Naive thymus-derived CD8-positive, alpha-beta T cell (primary cell): ENCODE data around the gene NRXN3. TPM values are rescaled to one million over a fixed set of nuclear protein-coding genes. Genes with fewer than 3 reads are reported as not detected.
A peak's percentile ranks its signal among the peaks of the same experiment; 100 is the strongest.

Experiments
- ATAC-seq, 2 donors: fragments of 150-1000 bp; cut with Tn5 transposase in 1 of 2; sonication (Bioruptor Pico), chemical (Tn5 transposase) in 1 of 2; 1 replicate in 1 of 2; 2 replicates in 1 of 2; pipeline ENCODE4 v1.10.0; 2021; ENCODE audit warnings: mild to moderate bottlenecking in 2 of 2, moderate library complexity in 2 of 2
- POLR2A ChIA-PET: fragments of 350-600 bp; sonication (Branson Sonifier 250); formaldehyde crosslinking; loops from one replicate; lab custom pipeline; 2021; ENCODE audit warnings: antibody characterized with exemption; lab: Charles Lee
- DNase-seq, 10 donors: peaks; one replicate each; pipeline versions ENCODE4 v3.0.0 to v3.0.0-alpha.2; 2020 to 2022
- H3K27ac Mint-ChIP-seq, 10 donors: one replicate each; pipeline ENCODE4 v1.8.0; 2020 to 2022; ENCODE audit warnings: mild to moderate bottlenecking in 10 of 10, mixed read lengths in 10 of 10, moderate library complexity in 4 of 10, inconsistent platforms in 1 of 10
- H3K27me3 Mint-ChIP-seq, 5 donors: one replicate each; pipeline ENCODE4 v1.8.0; 2021 to 2022; ENCODE audit warnings: mixed read lengths in 5 of 5
- H3K36me3 Mint-ChIP-seq, 3 donors: one replicate each; pipeline ENCODE4 v1.8.0; 2020 to 2022; ENCODE audit warnings: mixed read lengths in 3 of 3, mild to moderate bottlenecking in 2 of 3, inconsistent platforms in 1 of 3
- H3K4me1 Mint-ChIP-seq, 4 donors: one replicate each; pipeline ENCODE4 v1.8.0; 2021 to 2022; ENCODE audit warnings: mixed read lengths in 4 of 4
- H3K4me3 Mint-ChIP-seq, 10 donors: one replicate each; pipeline ENCODE4 v1.8.0; 2020 to 2022; ENCODE audit warnings: mild to moderate bottlenecking in 10 of 10, mixed read lengths in 10 of 10, moderate library complexity in 6 of 10, inconsistent platforms in 1 of 10
- H3K9me3 Mint-ChIP-seq, 9 donors: one replicate each; pipeline ENCODE4 v1.8.0; 2020 to 2022; ENCODE audit warnings: mixed read lengths in 9 of 9, mild to moderate bottlenecking in 3 of 9, inconsistent platforms in 1 of 9, moderate library complexity in 1 of 9
- polyA plus RNA-seq, 3 donors: library from polyadenylated mRNA; unstranded; fragments of 300-500 nt; fragmentation: Illumina TruSeq; gene quantifications; one replicate each; pipeline ENCODE4 v1.2.3, GENCODE V29; 2021
- total RNA-seq, 8 experiments: library from RNA in 2 of 8; stranded (reverse) in 2 of 8; gene quantifications; one replicate each; pipeline ENCODE4 v1.2.3 and lab custom pipeline; 2021 to 2026

NRXN3 gene
- total and polyA plus RNA-seq, 5 experiments from 2014 or later, result not detected

- Mint-ChIP-seq H3K4me3 (no peak overlapping the region), H3K27me3 (peaks cover 0 to 16% (median 2%) of the 10 kb centered on the region in 5 donors), H3K4me1 (no peaks in the 10 kb centered on the region), H3K36me3 (no peaks in the 10 kb centered on the region), H3K27ac (no peak overlapping the region), H3K9me3 (peaks cover 0 to 25% (median 10%) of the 10 kb centered on the region in 9 donors)
- no peak for ATAC-seq
- no peak for DNase-seq
- POLR2A ChIA-PET, result no interaction called here
These were observed 1081.1 kb downstream of the NRXN3 start for GRCh38 chr14:79251278-79251677.

- no peak overlapping the region for H3K4me3 Mint-ChIP-seq
- H3K36me3 Mint-ChIP-seq, result no peaks in the 10 kb centered on the region
- ATAC-seq (no peak), DNase-seq (no peak)
- POLR2A ChIA-PET, result no interaction called here
- peaks cover 0 to 16% (median 2%) of the 10 kb centered on the region in 5 donors for H3K27me3 Mint-ChIP-seq
- H3K9me3 Mint-ChIP-seq, result peaks cover 0 to 27% (median 10%) of the 10 kb centered on the region in 9 donors
- H3K27ac Mint-ChIP-seq, result no peak overlapping the region
- no peaks in the 10 kb centered on the region for H3K4me1 Mint-ChIP-seq
These were observed 1083.4 kb downstream of the NRXN3 start for GRCh38 chr14:79253576-79253975.

- H3K27ac Mint-ChIP-seq, result no peak overlapping the region
- DNase-seq (no peak), ATAC-seq (no peak)
- H3K4me1 Mint-ChIP-seq, result no peaks in the 10 kb centered on the region
- H3K4me3 Mint-ChIP-seq, result no peak overlapping the region
- H3K9me3 Mint-ChIP-seq, result peaks cover 0 to 26% (median 10%) of the 10 kb centered on the region in 9 donors
- H3K27me3 Mint-ChIP-seq, result peaks cover 0 to 16% (median 0%) of the 10 kb centered on the region in 5 donors
- POLR2A ChIA-PET, result no interaction called here
- no peaks in the 10 kb centered on the region for H3K36me3 Mint-ChIP-seq
These were observed 1084.0 kb downstream of the NRXN3 start for GRCh38 chr14:79254069-79254775.

- Mint-ChIP-seq H3K36me3 (no peaks in the 10 kb centered on the region), H3K27ac (peak overlapping the region in 1 of 10 donors; percentile 28), H3K4me3 (no peak overlapping the region), H3K4me1 (no peaks in the 10 kb centered on the region), H3K9me3 (peaks cover 0 to 32% (median 10%) of the 10 kb centered on the region in 9 donors), H3K27me3 (peaks cover 0 to 22% (median 0%) of the 10 kb centered on the region in 5 donors)
- POLR2A ChIA-PET, result no interaction called here
- no peak for DNase-seq
- ATAC-seq, result no peak
These were observed 1086.2 kb downstream of the NRXN3 start for GRCh38 chr14:79256380-79256779.

- Mint-ChIP-seq H3K4me1 (no peaks in the 10 kb centered on the region), H3K9me3 (peaks cover 0 to 30% (median 3%) of the 10 kb centered on the region in 9 donors), H3K27ac (no peak overlapping the region), H3K4me3 (no peak overlapping the region), H3K27me3 (peaks cover 0 to 18% (median 0%) of the 10 kb centered on the region in 5 donors), H3K36me3 (no peaks in the 10 kb centered on the region)
- POLR2A ChIA-PET, result no interaction called here
- DNase-seq (no peak), ATAC-seq (no peak)
These were observed 1090.2 kb downstream of the NRXN3 start for GRCh38 chr14:79260406-79260805.

- no peak for DNase-seq
- Mint-ChIP-seq H3K36me3 (no peaks in the 10 kb centered on the region), H3K27ac (no peak overlapping the region), H3K4me1 (no peaks in the 10 kb centered on the region), H3K27me3 (peaks cover 0 to 10% (median 0%) of the 10 kb centered on the region in 5 donors), H3K9me3 (peaks cover 0 to 18% (median 0%) of the 10 kb centered on the region in 9 donors), H3K4me3 (no peak overlapping the region)
- ATAC-seq, result no peak
- POLR2A ChIA-PET, result no interaction called here
These were observed 1095.3 kb downstream of the NRXN3 start for GRCh38 chr14:79265366-79265946.

GRCh38 chr14:79270361-79270760, 1100.2 kb downstream of the NRXN3 start:
- H3K27ac Mint-ChIP-seq, result no peak overlapping the region
- H3K9me3 Mint-ChIP-seq, result peaks cover 0 to 4% (median 0%) of the 10 kb centered on the region in 9 donors
- no peak for DNase-seq
- POLR2A ChIA-PET, result no interaction called here
- no peak for ATAC-seq
- H3K4me3 Mint-ChIP-seq, result no peak overlapping the region
- no peaks in the 10 kb centered on the region for H3K4me1 Mint-ChIP-seq
- peaks cover 0 to 1% (median 0%) of the 10 kb centered on the region in 3 donors for H3K36me3 Mint-ChIP-seq
- peaks cover 0 to 12% (median 8%) of the 10 kb centered on the region in 5 donors for H3K27me3 Mint-ChIP-seq

GRCh38 chr14:79271122-79271521, 1100.9 kb downstream of the NRXN3 start:
- POLR2A ChIA-PET, result no interaction called here
- no peak for DNase-seq
- Mint-ChIP-seq H3K36me3 (peaks cover 0 to 1% (median 0%) of the 10 kb centered on the region in 3 donors), H3K27ac (no peak overlapping the region), H3K4me1 (no peaks in the 10 kb centered on the region), H3K4me3 (no peak overlapping the region), H3K9me3 (peaks cover 0 to 4% (median 0%) of the 10 kb centered on the region in 9 donors), H3K27me3 (peaks cover 2 to 20% (median 9%) of the 10 kb centered on the region in 5 donors)
- ATAC-seq, result no peak

GRCh38 chr14:79274641-79275291, 1104.6 kb downstream of the NRXN3 start:
- H3K27ac Mint-ChIP-seq, result no peak overlapping the region
- H3K27me3 Mint-ChIP-seq, result peaks cover 20 to 55% (median 26%) of the 10 kb centered on the region in 5 donors

GRCh38 chr14:79275292-79275655, 1105.1 kb downstream of the NRXN3 start:
- POLR2A ChIA-PET, result no interaction called here
- Mint-ChIP-seq H3K4me3 (no peak overlapping the region), H3K27ac (no peak overlapping the region), H3K4me1 (peaks cover 0 to 11% (median 2%) of the 10 kb centered on the region in 4 donors), H3K9me3 (peaks cover 0 to 11% (median 3%) of the 10 kb centered on the region in 9 donors), H3K36me3 (peaks cover 0 to 4% (median 1%) of the 10 kb centered on the region in 3 donors), H3K27me3 (peaks cover 26 to 60% (median 30%) of the 10 kb centered on the region in 5 donors)
- DNase-seq, result no peak
- no peak for ATAC-seq

More at GRCh38 chr14:79274641-79275291, 1104.6 kb downstream of the NRXN3 start:
- DNase-seq (no peak), ATAC-seq (no peak)
- H3K9me3 Mint-ChIP-seq, result peaks cover 0 to 10% (median 2%) of the 10 kb centered on the region in 9 donors
- H3K36me3 Mint-ChIP-seq, result peaks cover 0 to 1% (median 0%) of the 10 kb centered on the region in 3 donors
- H3K4me3 Mint-ChIP-seq, result no peak overlapping the region
- POLR2A ChIA-PET, result no interaction called here
- H3K4me1 Mint-ChIP-seq, result peaks cover 0 to 6% (median 1%) of the 10 kb centered on the region in 4 donors

- Mint-ChIP-seq H3K4me3 (no peak overlapping the region), H3K36me3 (peaks cover 0 to 6% (median 1%) of the 10 kb centered on the region in 3 donors), H3K4me1 (peaks cover 0 to 12% (median 2%) of the 10 kb centered on the region in 4 donors), H3K27me3 (peaks cover 38 to 81% (median 49%) of the 10 kb centered on the region in 5 donors), H3K9me3 (peaks cover 0 to 18% (median 2%) of the 10 kb centered on the region in 9 donors), H3K27ac (no peak overlapping the region)
- ATAC-seq (no peak), DNase-seq (no peak)
- POLR2A ChIA-PET, result no interaction called here
These were observed 1108.2 kb downstream of the NRXN3 start for GRCh38 chr14:79278286-79278797.

- DNase-seq, result no peak
- H3K27me3 Mint-ChIP-seq, result peaks cover 38 to 88% (median 49%) of the 10 kb centered on the region in 5 donors
- peaks cover 0 to 6% (median under 1%) of the 10 kb centered on the region in 3 donors for H3K36me3 Mint-ChIP-seq
- POLR2A ChIA-PET, result no interaction called here
- ATAC-seq, result no peak
- H3K9me3 Mint-ChIP-seq, result peaks cover 0 to 21% (median 2%) of the 10 kb centered on the region in 9 donors
- no peak overlapping the region for H3K4me3 Mint-ChIP-seq
- peaks cover 0 to 12% (median 2%) of the 10 kb centered on the region in 4 donors for H3K4me1 Mint-ChIP-seq
- peak overlapping the region in 1 of 10 donors; percentile 29 for H3K27ac Mint-ChIP-seq
These were observed 1108.8 kb downstream of the NRXN3 start for GRCh38 chr14:79278798-79279644.
